Glomerular endothelial cell (primary cell): Measurements from ENCODE around the gene HMBS. TPM values are rescaled to one million over a fixed set of nuclear protein-coding genes. Genes with fewer than 3 reads are reported as not detected.
"Not testable (repeated sequence)": the region's sequence is repeated elsewhere in the genome, so short reads cannot be mapped to it uniquely, and the experiment has no call there.

Experiments used
- DNase-seq: peaks from one replicate; pipeline ENCODE4 v3.0.0-alpha.2; 2011; ENCODE audit warnings: low read depth, low spot score; ENCODE audit errors: extremely low read depth
- total RNA-seq: library from RNA; depleted of rRNA; stranded (reverse); fragments of >200 nt; gene quantifications from 2 replicates; pipeline ENCODE4 v1.2.3, GENCODE V29; 2015

HMBS gene
- total RNA-seq, 1 donor from 2014 or later = 10.1 TPM

GRCh38 chr11:119100994-119101758 lies 16.5 kb downstream of the HMBS start:
- no peak for DNase-seq

- peak; percentile 82 for DNase-seq
Observed at GRCh38 chr11:119101759-119102423, 17.2 kb downstream of the HMBS start, which contains the start of gene DPAGT1. TSS of gene DPAGT1 (minus strand) at chr11:119101853. CDS start at chr11:119101655, 198 bp downstream.

- DNase-seq = not testable (repeated sequence)
Observed at GRCh38 chr11:119103161-119103664, 18.5 kb downstream of the HMBS start.

GRCh38 chr11:119103793-119104192 lies 19.1 kb downstream of the HMBS start:
- DNase-seq = no peak

DNA sequence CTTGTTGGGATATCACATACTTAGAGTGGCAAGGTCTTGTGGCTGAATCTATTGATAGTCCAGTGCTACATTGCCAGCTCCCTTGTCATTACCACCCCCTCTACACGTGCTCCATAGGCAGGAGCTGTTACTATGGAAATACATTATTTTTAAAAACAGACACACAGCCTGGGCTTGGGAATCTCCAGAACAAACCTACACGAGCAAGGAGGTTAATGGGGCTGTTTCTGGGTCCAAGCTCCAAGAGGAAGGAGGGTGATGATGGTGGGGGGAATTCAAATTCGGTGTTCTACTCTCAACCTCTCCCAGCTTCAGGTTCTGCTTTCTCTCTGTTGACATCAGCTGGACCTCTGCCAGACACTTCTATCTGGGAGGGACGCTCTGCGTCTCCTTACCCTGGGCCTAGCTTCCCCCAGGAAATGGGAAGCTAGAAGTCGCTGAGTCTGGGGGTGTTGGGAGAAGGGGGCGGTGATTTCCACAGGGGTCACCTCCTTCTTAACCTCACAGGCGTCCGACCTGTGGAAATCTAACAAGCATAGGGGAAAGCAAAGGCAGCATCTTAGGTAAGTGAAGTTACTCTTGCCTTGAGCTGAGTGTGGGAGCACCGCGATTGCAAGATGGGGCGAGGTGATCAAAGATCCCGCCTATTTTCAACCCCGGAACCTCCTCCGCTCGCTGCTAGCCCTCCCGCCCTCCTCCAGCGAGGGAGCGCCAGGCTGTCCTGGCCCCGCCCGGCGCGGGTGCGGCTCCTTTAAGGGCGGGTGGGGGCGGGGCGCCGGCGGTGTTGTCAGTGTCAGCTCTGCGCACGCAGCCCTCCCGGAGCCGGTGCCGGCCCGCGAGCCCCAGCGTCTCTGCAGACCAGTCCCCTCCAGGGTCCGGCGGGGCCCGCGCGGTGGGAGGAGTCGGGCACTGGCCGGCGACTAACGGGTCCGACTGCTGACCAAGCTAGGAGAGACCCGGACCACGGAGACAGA lies 22.2 kb downstream of the HMBS start, which contains the start of gene C2CD2L:
TSS of gene C2CD2L (plus strand) at position 781 of the 974 bp plus-strand sequence. CDS start 398 bp downstream, outside the sequence.
- no peak for DNase-seq

DNA sequence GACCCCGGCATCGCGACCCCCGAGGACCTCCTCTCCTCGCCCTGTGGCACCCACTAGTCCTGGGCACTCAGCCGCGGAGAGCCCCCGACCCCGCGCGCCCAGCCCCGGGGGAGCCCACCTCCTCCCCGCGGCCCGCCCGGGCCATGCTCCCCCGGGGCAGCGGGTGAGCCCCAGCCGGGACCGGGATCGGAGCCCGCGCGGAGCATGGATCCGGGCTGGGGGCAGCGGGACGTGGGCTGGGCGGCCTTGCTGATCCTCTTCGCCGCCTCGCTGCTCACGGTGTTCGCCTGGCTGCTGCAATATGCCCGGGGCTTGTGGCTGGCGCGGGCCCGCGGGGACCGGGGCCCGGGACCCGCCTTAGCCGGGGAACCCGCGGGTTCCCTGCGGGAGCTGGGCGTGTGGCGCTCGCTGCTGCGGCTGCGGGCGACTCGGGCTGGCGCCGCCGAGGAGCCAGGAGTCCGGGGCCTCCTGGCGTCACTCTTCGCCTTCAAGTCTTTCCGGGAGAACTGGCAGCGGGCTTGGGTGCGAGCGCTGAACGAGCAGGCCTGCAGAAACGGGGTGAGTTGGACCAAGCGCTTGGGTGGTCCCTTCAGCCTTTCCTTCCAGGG lies 23.0 kb downstream of the HMBS start:
- no peak for DNase-seq

- DNase-seq = no peak
Observed at GRCh38 chr11:119108146-119108856, 23.6 kb downstream of the HMBS start.

DNA sequence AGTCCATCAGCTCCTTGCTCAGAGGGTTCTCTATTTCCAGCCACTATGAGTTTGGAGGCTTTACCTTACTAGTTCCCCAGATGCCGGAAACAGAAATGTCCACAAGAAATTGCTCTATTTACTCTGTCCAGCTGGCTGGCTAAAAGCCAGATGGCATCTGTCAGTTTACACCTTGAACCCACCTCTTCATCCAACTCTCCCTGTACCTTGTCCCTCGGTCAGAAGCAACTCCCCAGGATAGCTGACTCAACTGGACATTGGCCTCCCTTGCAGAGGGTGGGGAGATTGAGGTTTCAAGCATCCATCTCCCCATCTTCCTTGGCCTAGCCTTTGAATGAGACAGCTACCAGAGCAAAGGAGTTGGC lies 24.2 kb downstream of the HMBS start:
- DNase-seq = no peak

DNA sequence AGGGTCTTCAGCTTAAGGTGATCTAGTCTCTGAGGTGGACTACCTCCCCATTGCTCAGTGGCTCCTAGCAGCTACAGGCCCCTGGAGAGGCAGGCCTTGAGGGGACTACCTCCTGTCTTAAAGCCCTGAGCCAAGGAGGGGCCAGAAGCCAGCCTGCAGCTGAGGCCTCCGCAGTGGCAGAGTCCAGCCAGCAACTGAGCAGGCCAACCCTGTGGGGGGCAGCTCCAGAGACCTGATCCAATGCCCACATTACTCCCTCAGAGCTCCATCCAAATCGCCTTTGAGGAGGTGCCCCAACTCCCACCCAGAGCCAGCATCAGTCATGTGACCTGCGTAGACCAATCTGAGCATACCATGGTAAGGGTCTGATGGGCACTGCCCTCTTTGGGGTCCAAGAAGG lies 25.2 kb downstream of the HMBS start:
- DNase-seq = no peak

- DNase-seq = no peak
Observed at GRCh38 chr11:119110439-119110838, 25.8 kb downstream of the HMBS start.

GRCh38 chr11:119111361-119111925 lies 26.8 kb downstream of the HMBS start:
- DNase-seq = no peak

DNA sequence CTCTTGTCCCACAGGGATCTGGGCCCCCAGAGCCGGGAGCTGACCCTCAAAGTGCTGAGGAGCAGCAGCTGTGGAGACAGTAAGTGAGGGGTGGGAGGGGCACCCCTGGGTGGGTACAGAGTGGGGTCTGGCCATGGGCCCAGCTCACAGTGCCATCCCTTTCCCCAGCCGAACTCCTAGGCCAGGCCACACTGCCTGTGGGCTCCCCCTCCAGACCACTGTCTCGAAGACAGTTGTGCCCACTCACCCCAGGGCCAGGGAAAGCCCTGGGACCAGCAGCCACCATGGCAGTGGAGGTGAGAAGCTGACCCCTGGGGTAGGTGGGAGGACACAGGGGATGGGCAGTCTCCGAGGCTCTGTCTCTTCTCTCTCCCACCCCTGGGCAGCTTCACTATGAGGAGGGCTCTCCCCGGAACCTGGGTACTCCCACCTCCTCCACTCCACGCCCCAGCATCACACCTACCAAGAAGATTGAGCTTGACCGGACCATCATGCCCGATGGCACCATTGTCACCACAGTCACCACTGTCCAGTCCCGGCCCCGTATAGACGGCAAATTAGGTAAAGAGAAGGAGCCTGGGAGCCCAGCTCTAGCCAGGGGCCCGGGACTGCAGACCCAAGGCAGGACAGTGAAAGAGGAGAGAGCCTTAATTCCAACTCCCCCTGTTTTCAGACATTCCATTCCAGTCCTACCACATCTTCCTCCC lies 27.8 kb downstream of the HMBS start:
- no peak for DNase-seq

- DNase-seq = no peak
Observed at GRCh38 chr11:119113716-119114115, 29.0 kb downstream of the HMBS start.

DNA sequence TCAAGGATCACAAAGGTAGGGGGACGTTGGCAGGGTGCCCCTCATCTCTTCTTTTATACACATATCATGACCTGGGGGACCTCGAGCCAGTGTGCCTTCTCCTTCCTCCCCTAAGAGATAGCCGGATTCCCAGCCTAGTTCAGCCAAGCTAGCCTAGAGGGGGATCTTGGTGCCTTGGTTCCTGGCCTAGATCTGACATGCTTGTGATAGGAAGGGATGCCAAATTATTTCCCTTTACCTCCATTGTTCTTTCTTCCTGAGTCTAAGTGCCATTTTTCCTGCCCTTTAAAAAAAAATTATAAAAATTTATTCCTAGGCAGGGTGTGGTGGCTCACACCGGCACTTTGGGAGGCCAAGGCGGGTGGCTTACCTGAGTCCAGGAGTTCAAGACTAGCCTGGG lies 29.7 kb downstream of the HMBS start:
- DNase-seq = no peak

DNA sequence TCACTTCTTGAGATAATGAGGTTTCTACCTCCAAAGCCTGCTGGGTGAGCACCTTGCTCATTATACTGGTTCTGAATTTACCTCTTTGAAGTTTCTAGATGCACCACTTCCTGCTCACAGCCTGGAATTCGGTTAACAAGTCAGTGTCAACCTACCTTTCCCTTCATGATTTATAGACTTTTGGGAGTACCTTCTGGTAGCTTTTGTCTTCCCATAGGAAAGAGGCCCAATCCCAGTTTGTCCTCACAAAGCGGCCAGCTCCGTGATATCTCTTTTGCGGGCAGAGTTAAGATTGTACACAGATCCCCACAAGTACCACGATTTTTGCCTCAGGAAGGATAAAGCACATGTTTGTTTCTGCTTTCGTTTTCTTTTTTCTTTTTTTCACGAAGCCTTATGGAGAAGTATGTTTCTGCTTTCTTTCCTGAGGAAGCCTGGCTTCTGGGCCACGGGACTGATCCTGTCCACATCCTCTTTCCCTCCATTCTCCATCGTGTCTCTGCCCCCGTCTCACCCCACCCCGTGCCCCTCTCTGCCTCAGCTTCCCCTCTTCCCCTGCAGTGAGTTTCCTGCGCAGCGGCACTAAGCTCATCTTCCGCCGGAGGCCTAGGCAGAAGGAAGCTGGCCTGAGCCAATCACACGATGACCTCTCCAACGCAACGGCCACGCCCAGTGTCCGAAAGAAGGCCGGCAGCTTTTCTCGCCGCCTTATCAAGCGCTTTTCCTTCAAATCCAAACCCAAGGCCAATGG lies 31.0 kb downstream of the HMBS start:
- no peak for DNase-seq

DNA sequence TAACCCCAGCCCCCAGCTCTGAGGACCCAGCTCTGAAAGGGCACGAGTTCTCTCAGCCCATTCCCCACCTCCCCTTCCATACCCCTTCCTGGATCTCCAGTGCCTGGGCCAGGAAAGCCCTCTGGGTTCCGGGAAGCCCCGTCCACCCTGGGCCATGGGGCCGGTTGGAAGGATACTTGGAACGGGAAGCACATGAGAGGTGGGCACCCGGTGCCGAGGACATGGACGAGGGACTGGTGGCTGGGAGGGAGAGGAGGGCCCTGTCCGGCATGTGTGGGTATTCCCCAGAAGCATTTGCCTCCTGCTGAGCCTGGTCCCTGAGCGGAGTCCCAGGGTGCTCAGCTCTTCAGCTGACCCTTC lies 31.5 kb downstream of the HMBS start:
- DNase-seq = no peak

- DNase-seq = no peak
Observed at GRCh38 chr11:119116601-119117000, 31.9 kb downstream of the HMBS start.
